K562 (cell line): ENCODE measurements around the gene RTL1. TPM values are rescaled to one million over a fixed set of nuclear protein-coding genes. Genes with fewer than 3 reads are reported as not detected.

Source experiments
- ATAC-seq: fragments of 200-7000 bp; cut with Tn5 transposase; 3 replicates; pipeline ENCODE4 v1.9.1; 2020; ENCODE audit warnings: moderate library complexity
- BruUV-seq: library from RNA; stranded (reverse); fragments of 400-500 nt; replicated peaks from 2 replicates; lab custom pipeline; 2021; lab: Mats Ljungman, UMichigan
- CTCF ChIA-PET: fragments of 300-600 bp; formaldehyde crosslinking; extraction: SDS; loops from one replicate; lab custom pipeline; 2021; ENCODE audit warnings: low intra/inter-chr PET ratio; lab: Yijun Ruan, JAX
- POLR2A ChIA-PET: fragments of 300-600, 350-650 bp; sonication (Branson Sonifier 250); formaldehyde crosslinking; extraction: SDS; loops from one replicate; lab custom pipeline; 2021; ENCODE audit warnings: antibody characterized with exemption, inconsistent platforms; lab: Yijun Ruan, JAX
- DNase-seq, 4 experiments: peaks; one replicate each; pipeline versions ENCODE4 v3.0.0 to v3.0.0-alpha.2; 2011 to 2018; ENCODE audit warnings: low spot score in 3 of 4, mixed read lengths in 3 of 4; ENCODE audit errors: extremely low read depth in 1 of 4
- FAIRE-seq: peaks from 2 replicates; lab custom pipeline; 2011; peaks lifted over from hg19 to GRCh38; lab: Jason Lieb, UNC
- H2AFZ ChIP-seq: 2 replicates; pipeline ENCODE4 v1.6.0; 2011; ENCODE audit warnings: low read depth, low read length, control low read depth, inconsistent platforms
- H3K27ac ChIP-seq: fragments of 200-600 bp; 3 replicates; pipeline ENCODE4 v1.8.0; 2011; ENCODE audit warnings: low read depth, mild to moderate bottlenecking, control low read depth, inconsistent platforms, low read length, moderate library complexity, mixed read lengths; ENCODE audit errors: extremely low read depth
- H3K27me3 ChIP-seq, 2 experiments: fragments of 300-600 bp in 1 of 2; 2 replicates in 1 of 2; 3 replicates in 1 of 2; pipeline versions ENCODE4 v1.6.0 to v1.8.0; 2011; ENCODE audit warnings: inconsistent platforms in 2 of 2, low read length in 2 of 2, mild to moderate bottlenecking in 1 of 2, mixed read lengths in 1 of 2, moderate library complexity in 1 of 2; ENCODE audit not compliant: control insufficient read depth in 2 of 2, insufficient read depth in 2 of 2
- H3K36me3 ChIP-seq: fragments of 300-600 bp; 3 replicates; pipeline ENCODE4 v1.8.0; 2011; ENCODE audit warnings: mild to moderate bottlenecking, low read length, inconsistent platforms; ENCODE audit not compliant: control insufficient read depth, insufficient read depth
- H3K4me1 ChIP-seq, 2 experiments: fragments of 200-600 bp in 1 of 2; replicated peaks in 1 of 2; 2 replicates in 1 of 2; 3 replicates in 1 of 2; pipeline versions ENCODE4 v1.5.1 to v1.8.0; 2011; ENCODE audit warnings: inconsistent platforms in 2 of 2, low read length in 2 of 2, mild to moderate bottlenecking in 1 of 2, mixed read lengths in 1 of 2, moderate library complexity in 1 of 2; ENCODE audit not compliant: control insufficient read depth in 2 of 2, insufficient read depth in 2 of 2
- H3K4me2 ChIP-seq: 2 replicates; pipeline ENCODE4 v1.6.1; 2011; ENCODE audit warnings: low read length, control low read depth, inconsistent platforms, mixed read lengths; ENCODE audit not compliant: insufficient read depth
- H3K4me3 ChIP-seq: fragments of 200-600 bp; sonication (generic), shearing (Covaris generic); 2 replicates; pipeline ENCODE4 v1.5.1; 2016; ENCODE audit warnings: control low read depth, inconsistent platforms
- H3K79me2 ChIP-seq: fragments of 200-600 bp; 3 replicates; pipeline ENCODE4 v1.8.0; 2011; ENCODE audit warnings: low read length, inconsistent platforms; ENCODE audit not compliant: control insufficient read depth, insufficient read depth
- H3K9ac ChIP-seq, 2 experiments: 2 replicates each; pipeline versions ENCODE4 v1.6.0 to v1.6.1; 2011; ENCODE audit warnings: low read depth in 2 of 2, low read length in 2 of 2, control low read depth in 1 of 2, inconsistent platforms in 1 of 2, mild to moderate bottlenecking in 1 of 2, mixed read lengths in 1 of 2; ENCODE audit not compliant: insufficient read depth in 1 of 2
- H3K9me1 ChIP-seq: one replicate; pipeline ENCODE4 v1.6.0; 2011; ENCODE audit warnings: inconsistent platforms, mild to moderate bottlenecking, low read length, moderate library complexity; ENCODE audit not compliant: control insufficient read depth, insufficient read depth
- H3K9me3 ChIP-seq: replicated peaks from 2 replicates; pipeline ENCODE4 v1.5.1; 2011; ENCODE audit warnings: low read depth, low read length, inconsistent platforms; ENCODE audit not compliant: control insufficient read depth, insufficient read depth
- H4K20me1 ChIP-seq: replicated peaks from 2 replicates; pipeline ENCODE4 v1.6.1; 2011; ENCODE audit warnings: low read length, inconsistent platforms, mixed read lengths; ENCODE audit not compliant: control insufficient read depth, insufficient read depth
- ELF1 ChIP-seq: fragments of 200-800 bp; sonication (Bioruptor generic); IDR thresholded peaks from 2 replicates; pipeline ENCODE4 v1.6.1; 2016; ENCODE audit warnings: missing genetic modification characterization, missing compliant biosample characterization
- ELF2 ChIP-seq: fragments of 250-450 bp; sonication (Bioruptor Pico); IDR thresholded peaks from 2 replicates; pipeline ENCODE4 v1.5.0; 2021; ENCODE audit warnings: mild to moderate bottlenecking
- FOXJ2 ChIP-seq: fragments of 200-800 bp; sonication (Bioruptor generic); IDR thresholded peaks from 2 replicates; pipeline ENCODE4 v1.6.1; 2016; ENCODE audit warnings: missing genetic modification characterization, missing compliant biosample characterization
- FOXP1 ChIP-seq: sonication (generic); formaldehyde crosslinking; IDR thresholded peaks from 2 replicates; pipeline ENCODE4 v1.8.0; 2022; ENCODE audit warnings: mild to moderate bottlenecking, missing genetic modification reagents
- GTF2F1 ChIP-seq: IDR thresholded peaks from 2 replicates; pipeline ENCODE4 v1.6.1; 2011; ENCODE audit warnings: low read depth, low read length, improper control_type of control experiment
- HNRNPH1 ChIP-seq: fragments of 200-400 bp; formaldehyde crosslinking; optimal IDR thresholded peaks from 2 replicates; pipeline ENCODE3; 2017; ENCODE audit warnings: low read depth, mild to moderate bottlenecking, low read length, moderate library complexity
- NBN ChIP-seq: fragments of 450-650 bp; IDR thresholded peaks from 2 replicates; pipeline ENCODE4 v1.6.1; 2016; ENCODE audit warnings: low read depth, mild to moderate bottlenecking
- NFIC ChIP-seq: fragments of 450-650 bp; IDR thresholded peaks from 2 replicates; pipeline ENCODE4 v1.6.1; 2017; ENCODE audit warnings: mild to moderate bottlenecking, inconsistent platforms
- NONO ChIP-seq, 2 experiments: fragments of 200-400 bp in 1 of 2; fragments of 450-650 bp in 1 of 2; formaldehyde crosslinking in 1 of 2; IDR thresholded peaks; 2 replicates each; pipeline ENCODE4 v1.6.1; 2017; ENCODE audit warnings: low read depth in 2 of 2, mild to moderate bottlenecking in 2 of 2, moderate library complexity in 2 of 2, low read length in 1 of 2
- OTX1 ChIP-seq: fragments of 450-650 bp; formaldehyde crosslinking; IDR thresholded peaks from 2 replicates; pipeline ENCODE4 v1.4.0; 2022; ENCODE audit warnings: mild to moderate bottlenecking
- POLR3G ChIP-seq: IDR thresholded peaks from 2 replicates; pipeline ENCODE4 v1.6.1; 2011; ENCODE audit not compliant: insufficient read length, insufficient replicate concordance; ENCODE audit errors: extremely low read depth
- ZC3H8 ChIP-seq: fragments of 450-650 bp; IDR thresholded peaks from 2 replicates; pipeline ENCODE4 v1.6.1; 2017
- ZKSCAN3 ChIP-seq: fragments of 250-450 bp; sonication (Bioruptor Pico); IDR thresholded peaks from 2 replicates; pipeline ENCODE4 v1.4.0; 2020
- ZNF224 ChIP-seq: sonication (generic); formaldehyde crosslinking; IDR thresholded peaks from 2 replicates; pipeline ENCODE4 v1.8.0; 2022; ENCODE audit warnings: mild to moderate bottlenecking, missing genetic modification reagents
- ZNF395 ChIP-seq: fragments of 200-800 bp; sonication (Bioruptor generic); IDR thresholded peaks from 2 replicates; pipeline ENCODE4 v1.6.1; 2017; ENCODE audit warnings: missing genetic modification characterization, missing compliant biosample characterization
- WGBS: fragments of 100-300 bp; shearing (Covaris generic); methylation state at CpG from one replicate; pipeline ENCODE4 v1.1.6; 2016; ENCODE audit warnings: low coverage, mixed read lengths; ENCODE audit not compliant: insufficient coverage; ENCODE audit errors: missing lambda C conversion rate; 5-methylcytosine and 5-hydroxymethylcytosine counted together
- in situ Hi-C: fragments of 300-500 bp; cut with MboI; formaldehyde crosslinking; loops from 4 replicates; pipeline ENCODE4 v1.15.0; 2018; ENCODE audit warnings: inconsistent platforms, mixed read lengths
- intact Hi-C: fragments of 100-400 bp; cut with micrococcal nuclease; formaldehyde crosslinking; loops from 2 replicates; pipeline ENCODE4 v1.14.2; 2022
- polyA plus RNA-seq, 8 experiments: library from polyadenylated mRNA; depleted of rRNA in 4 of 8; stranded (reverse) in 5 of 8; unstranded in 3 of 8; fragments of >200 nt; fragmentation: Nextera tagmentation in 2 of 8; fragmentation: Illumina TruSeq in 1 of 8; extraction: Ambion mirVana in 2 of 8; extraction: Trizol in 1 of 8; gene quantifications; 2 replicates each; pipeline versions ENCODE4 v1.2.1 to v1.2.3, GENCODE V29; 2011 to 2014; ENCODE audit warnings: inconsistent platforms in 1 of 8, missing spikeins in 1 of 8
- total RNA-seq, 7 experiments: library from RNA; depleted of rRNA in 6 of 7; stranded (reverse); fragments of >200 nt in 6 of 7; fragmentation: Illumina TruSeq in 2 of 7; extraction: Trizol in 2 of 7; gene quantifications; 2 replicates each; pipeline versions ENCODE4 v1.2.1 to v1.2.3, GENCODE V29; 2011 to 2021; ENCODE audit warnings: low replicate concordance in 1 of 7
- TF ChIP-seq, protein P1 (sequence below): fragments of 200-800 bp; sonication (Bioruptor generic); IDR thresholded peaks from 2 replicates; pipeline ENCODE4 v1.6.1; 2017; ENCODE audit warnings: missing genetic modification characterization, missing compliant biosample characterization
- TF ChIP-seq, protein P2 (sequence below): fragments of 250-450 bp; sonication (Bioruptor Pico); IDR thresholded peaks from 2 replicates; pipeline ENCODE4 v1.4.0; 2020; ENCODE audit warnings: mild to moderate bottlenecking, moderate library complexity, borderline replicate concordance

The RTL1 gene
- total and polyA plus RNA-seq, 9 of the 15 experiments (the other 6 are each of a cell fraction or from before 2014, with no cell fraction given) = not detected

GRCh38 chr14:100858838-100859220 lies 44.7 kb downstream of the RTL1 start:
- Histone ChIP-seq H4K20me1 (no peaks in the 10 kb centered on the region), H2AFZ (no peak overlapping the region), H3K4me1 (peaks cover 2 to 15% of the 10 kb centered on the region in 2 experiments; a peak in 3 of 5 replicates), H3K4me2 (no peak overlapping the region), H3K79me2 (no peaks in the 10 kb centered on the region), H3K9me1 (no peaks in the 10 kb centered on the region), H3K36me3 (no peaks in the 10 kb centered on the region), H3K27me3 (no peaks in the 10 kb centered on the region), H3K4me3 (no peak overlapping the region), H3K27ac (no peak overlapping the region), H3K9ac (no peak overlapping the region), H3K9me3 (no peaks in the 10 kb centered on the region)
- ATAC-seq (no peak), FAIRE-seq (no peak), DNase-seq (no peak)
- no TSS peak for BruUV-seq
- TF ChIP-seq POLR3G (no peak), NFIC (no peak), ELF1 (no peak), GTF2F1 (no peak), OTX1 (CRISPR knock-in tag) (no peak), ZNF224 (CRISPR knock-in tag) (no peak), NBN (no peak), FOXJ2 (no peak), FOXP1 (CRISPR knock-in tag) (no peak), ZNF395 (CRISPR knock-in tag) (no peak), ZC3H8 (no peak), NONO (IDR thresholded peaks at IDR 0.05; ENCODE audit: low read depth in 2 of 2, low read length in 1 of 2) (no peak), ELF2 (CRISPR knock-in tag) (no peak), ZKSCAN3 (CRISPR knock-in tag) (no peak), HNRNPH1 (no peak)
- TF ChIP-seq, protein P1, sequence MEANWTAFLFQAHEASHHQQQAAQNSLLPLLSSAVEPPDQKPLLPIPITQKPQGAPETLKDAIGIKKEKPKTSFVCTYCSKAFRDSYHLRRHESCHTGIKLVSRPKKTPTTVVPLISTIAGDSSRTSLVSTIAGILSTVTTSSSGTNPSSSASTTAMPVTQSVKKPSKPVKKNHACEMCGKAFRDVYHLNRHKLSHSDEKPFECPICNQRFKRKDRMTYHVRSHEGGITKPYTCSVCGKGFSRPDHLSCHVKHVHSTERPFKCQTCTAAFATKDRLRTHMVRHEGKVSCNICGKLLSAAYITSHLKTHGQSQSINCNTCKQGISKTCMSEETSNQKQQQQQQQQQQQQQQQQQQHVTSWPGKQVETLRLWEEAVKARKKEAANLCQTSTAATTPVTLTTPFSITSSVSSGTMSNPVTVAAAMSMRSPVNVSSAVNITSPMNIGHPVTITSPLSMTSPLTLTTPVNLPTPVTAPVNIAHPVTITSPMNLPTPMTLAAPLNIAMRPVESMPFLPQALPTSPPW (CRISPR knock-in tag) = no peak
- TF ChIP-seq, protein P2, sequence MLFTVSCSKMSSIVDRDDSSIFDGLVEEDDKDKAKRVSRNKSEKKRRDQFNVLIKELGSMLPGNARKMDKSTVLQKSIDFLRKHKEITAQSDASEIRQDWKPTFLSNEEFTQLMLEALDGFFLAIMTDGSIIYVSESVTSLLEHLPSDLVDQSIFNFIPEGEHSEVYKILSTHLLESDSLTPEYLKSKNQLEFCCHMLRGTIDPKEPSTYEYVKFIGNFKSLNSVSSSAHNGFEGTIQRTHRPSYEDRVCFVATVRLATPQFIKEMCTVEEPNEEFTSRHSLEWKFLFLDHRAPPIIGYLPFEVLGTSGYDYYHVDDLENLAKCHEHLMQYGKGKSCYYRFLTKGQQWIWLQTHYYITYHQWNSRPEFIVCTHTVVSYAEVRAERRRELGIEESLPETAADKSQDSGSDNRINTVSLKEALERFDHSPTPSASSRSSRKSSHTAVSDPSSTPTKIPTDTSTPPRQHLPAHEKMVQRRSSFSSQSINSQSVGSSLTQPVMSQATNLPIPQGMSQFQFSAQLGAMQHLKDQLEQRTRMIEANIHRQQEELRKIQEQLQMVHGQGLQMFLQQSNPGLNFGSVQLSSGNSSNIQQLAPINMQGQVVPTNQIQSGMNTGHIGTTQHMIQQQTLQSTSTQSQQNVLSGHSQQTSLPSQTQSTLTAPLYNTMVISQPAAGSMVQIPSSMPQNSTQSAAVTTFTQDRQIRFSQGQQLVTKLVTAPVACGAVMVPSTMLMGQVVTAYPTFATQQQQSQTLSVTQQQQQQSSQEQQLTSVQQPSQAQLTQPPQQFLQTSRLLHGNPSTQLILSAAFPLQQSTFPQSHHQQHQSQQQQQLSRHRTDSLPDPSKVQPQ (CRISPR knock-in tag) = no peak
- CTCF ChIA-PET = no interaction called here
- POLR2A ChIA-PET = no interaction called here
- intact Hi-C loops (no loop called here), in situ Hi-C loops (no loop called here)
- 50% methylated on average over 5 of the region's 8 CpGs for WGBS
